Activated CD4-positive, alpha-beta T cell treated with anti-CD3 and anti-CD28 coated beads, Interleukin-2, Interleukin-4, amounts not matched to agents 100 ng/mL and 50 ng/mL, durations not matched to agents 16 hours and 8 hours (primary cell): ENCODE results near the gene MT1M.
"Not testable (repeated sequence)": the region's sequence is repeated elsewhere in the genome, so short reads cannot be mapped to it uniquely, and the experiment has no call there.

ENCODE experiments used
- DNase-seq: peaks from one replicate; pipeline ENCODE4 v3.0.0-alpha.2; 2020; ENCODE audit warnings: low spot score

Gene MT1M

DNA sequence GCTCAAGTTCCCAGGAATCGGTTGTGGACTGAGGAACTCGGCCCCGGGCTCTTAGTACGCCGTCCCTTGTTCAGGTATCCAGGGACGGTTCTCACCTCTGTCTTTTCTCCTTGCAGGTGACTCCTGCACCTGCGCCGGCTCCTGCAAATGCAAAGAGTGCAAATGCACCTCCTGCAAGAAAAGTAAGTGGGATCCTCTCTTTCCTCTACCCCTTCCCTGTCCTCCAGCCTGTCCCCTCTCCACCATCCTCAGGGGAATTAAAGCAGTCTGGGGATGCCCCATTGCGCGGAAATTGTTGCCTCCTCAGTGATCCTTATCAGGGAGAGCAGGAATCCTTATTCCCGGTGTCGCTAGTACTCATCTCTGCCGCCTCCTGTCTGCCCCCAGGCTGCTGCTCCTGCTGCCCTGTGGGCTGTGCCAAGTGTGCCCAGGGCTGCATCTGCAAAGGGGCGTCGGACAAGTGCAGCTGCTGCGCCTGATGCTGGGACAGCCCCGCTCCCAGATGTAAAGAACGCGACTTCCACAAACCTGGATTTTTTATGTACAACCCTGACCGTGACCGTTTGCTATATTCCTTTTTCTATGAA is 23.5 kb upstream of the MT1M start:
- DNase-seq: no peak

DNA sequence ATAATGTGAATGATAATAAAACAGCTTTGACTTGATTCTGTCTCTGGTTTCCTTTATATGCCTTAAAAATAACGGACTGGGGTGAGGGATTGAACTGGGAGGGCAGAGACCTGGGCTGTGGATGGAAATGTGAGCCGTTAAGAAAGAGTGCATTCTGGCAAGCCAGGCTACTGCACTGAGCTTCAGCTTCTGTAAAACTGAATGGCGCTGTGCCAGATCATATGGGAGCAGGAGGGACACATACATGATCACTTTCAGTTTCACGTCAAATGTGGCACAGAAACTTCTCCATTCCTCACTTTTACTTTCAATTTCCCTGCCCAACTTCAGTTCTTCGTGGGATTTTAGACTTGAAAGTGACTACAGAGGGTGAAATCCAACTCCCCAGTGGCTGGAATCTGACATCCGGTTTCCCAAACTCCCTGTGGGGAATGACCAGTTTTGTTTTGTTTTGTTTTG is 23.0 kb upstream of the MT1M start:
- DNase-seq: peak; percentile 85

DNA sequence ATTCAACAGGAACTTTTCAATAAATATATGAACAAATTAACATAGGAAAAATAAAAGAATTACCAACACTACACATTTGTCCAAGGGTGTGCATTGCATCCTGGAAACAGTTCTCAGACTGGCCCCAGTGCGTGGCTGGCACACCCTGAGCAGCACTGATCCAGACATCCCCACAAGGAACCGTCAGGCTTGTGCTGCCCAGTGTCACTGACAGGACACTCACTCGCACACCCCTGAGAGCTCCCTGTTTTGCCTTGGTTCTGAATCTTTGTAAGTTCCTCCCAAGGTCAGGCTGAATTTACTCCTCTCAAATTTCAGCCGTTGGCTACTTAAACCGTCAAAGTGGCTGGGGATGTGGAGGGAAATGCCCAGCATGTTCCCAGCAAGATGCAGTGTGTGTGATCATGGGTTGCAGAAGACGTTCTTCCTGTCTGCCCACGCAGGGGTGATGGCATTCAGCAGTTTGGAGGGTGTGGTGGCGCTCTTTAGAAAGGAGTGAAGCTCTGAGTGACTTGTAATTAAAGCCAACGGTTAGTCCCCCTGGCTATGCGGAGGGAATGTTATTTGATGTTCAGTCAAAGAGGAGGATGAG is 22.3 kb upstream of the MT1M start:
- DNase-seq: peak; percentile 77

DNA sequence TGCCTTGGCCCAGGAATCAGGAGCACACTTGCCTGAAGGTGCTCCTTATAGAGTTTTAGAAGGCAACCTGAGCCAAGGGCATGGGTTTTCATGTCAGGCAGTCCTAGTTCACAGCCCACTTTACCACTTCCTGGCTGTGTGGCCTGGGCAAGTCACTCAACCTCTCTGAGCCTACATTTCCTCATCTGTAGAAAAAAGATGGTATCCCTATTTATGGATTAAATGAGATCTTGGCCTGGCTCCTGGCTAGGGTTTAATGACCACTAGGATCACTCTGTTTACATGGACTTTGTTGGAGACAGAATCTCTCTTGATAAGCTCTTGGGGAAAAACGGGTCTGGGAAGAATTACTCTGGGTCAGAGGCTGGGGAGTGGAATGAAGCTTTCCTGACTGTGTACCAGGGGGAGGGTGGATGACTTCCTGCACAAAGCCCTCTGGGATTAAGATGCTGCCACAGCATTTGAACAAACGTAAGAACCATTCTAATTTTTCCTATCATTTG is 21.8 kb upstream of the MT1M start:
- peak; percentile 48 for DNase-seq

DNA sequence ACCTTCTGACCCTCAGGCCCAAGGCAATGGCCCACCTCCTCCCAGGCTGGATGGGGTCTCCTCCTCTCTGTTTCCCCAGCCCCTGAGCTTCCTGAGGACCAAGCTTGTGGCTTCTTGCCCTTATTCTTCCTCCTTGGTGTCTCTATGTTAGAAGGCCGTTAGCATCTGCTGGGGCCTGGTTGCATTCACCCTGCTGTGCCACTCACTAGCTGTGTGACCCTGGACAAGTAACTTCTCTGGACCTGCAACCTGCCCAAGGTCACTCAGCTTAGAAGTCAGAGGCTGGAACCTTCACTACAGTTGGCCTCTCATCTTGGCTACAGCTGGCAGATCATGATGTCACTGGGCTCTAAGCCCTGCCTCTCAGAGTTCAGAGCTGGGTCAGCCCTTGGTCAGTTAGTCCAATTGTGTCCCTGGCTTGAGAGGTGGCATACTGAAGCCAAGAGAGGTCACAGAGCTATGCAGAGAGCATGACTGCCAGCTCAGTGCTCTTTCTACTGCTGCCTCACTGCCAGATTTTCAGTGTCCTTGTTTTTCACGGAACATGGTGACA is 21.1 kb upstream of the MT1M start:
- DNase-seq: no peak

DNA sequence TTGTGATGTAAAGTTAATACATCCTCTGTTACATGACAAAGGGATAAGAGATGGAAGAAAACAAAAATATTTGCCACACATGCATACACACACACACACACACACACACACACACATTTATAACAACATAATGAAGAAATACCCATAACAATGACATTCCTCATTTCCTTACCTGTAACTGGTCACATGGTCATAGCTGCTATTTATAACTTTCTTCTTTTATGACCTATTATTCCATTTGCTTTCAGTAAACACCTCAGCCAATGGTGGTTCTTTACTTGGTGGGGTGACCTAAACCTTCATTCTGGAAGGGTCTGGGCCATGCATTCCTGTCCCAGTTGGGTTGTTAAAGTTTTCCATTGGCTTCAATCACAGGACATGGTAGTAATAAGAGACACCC is 18.8 kb upstream of the MT1M start:
- DNase-seq: no peak

DNA sequence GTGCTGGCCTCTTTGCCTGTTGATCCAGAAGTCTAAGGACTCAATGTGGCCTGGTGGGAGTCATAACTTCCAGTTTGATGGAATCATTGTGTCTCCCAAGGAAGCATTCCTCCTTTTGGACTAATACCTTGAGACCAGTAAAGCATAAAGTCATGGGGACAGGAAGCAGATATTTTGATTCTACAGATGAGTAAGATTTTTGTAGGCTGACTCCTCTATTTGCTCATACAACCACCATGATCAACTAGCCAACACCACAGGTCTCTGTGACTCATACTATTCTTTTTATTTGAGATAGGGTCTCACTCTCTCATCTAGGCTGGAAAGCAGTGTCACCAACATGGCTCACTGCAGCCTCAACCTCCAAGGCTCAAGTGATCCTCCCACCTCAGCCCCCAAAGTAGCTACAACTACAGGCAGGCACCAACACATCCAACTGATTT is 17.9 kb upstream of the MT1M start:
- peak; percentile 81 for DNase-seq

DNA sequence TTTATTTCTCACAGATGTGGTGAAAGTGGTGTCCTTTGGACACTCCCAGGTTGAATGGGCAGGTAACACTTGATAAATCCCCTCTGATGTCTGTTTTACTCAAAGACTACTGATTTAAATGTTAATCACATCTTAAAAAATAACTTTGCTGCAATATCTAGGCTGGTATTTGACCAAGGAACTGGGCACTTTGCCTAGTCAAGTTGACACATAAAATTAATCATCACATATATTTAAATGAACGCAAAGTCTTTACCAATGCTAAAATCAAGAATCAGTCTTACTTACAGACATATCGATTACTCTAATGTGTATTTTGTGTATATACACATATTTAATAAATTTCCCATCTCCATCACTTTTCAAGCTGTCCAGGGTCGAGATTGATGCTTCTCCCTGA is 17.1 kb upstream of the MT1M start:
- DNase-seq: no peak

DNA sequence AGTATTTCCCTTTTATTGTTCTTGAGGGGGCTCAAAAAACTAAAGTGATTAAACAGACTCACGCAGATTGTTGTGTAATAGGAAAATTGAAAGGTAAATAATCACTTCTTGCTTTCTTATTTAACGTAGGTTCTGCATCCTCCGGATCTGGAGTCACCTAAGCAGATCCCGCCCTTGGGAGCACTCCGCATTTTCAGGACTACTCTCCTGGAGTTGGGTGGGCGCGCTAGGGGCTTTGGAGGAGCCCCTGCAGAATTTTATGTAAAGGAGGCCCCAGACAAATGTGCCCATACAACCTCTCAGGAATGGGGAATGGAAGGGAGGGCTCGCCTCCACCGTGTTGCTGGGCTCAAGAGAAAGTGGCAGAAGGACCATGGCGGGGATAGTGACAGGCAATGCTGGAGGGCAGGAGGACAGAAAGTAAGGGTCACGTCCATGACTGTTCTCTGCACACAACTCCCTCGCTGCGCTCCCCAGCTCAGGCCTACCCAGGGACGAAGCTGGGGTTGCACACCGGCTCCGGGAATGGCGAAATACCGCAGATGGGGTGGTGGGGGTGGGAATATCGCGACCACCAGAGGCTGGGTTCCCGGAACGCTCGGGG is 15.7 kb upstream of the MT1M start:
- DNase-seq: no peak

DNA sequence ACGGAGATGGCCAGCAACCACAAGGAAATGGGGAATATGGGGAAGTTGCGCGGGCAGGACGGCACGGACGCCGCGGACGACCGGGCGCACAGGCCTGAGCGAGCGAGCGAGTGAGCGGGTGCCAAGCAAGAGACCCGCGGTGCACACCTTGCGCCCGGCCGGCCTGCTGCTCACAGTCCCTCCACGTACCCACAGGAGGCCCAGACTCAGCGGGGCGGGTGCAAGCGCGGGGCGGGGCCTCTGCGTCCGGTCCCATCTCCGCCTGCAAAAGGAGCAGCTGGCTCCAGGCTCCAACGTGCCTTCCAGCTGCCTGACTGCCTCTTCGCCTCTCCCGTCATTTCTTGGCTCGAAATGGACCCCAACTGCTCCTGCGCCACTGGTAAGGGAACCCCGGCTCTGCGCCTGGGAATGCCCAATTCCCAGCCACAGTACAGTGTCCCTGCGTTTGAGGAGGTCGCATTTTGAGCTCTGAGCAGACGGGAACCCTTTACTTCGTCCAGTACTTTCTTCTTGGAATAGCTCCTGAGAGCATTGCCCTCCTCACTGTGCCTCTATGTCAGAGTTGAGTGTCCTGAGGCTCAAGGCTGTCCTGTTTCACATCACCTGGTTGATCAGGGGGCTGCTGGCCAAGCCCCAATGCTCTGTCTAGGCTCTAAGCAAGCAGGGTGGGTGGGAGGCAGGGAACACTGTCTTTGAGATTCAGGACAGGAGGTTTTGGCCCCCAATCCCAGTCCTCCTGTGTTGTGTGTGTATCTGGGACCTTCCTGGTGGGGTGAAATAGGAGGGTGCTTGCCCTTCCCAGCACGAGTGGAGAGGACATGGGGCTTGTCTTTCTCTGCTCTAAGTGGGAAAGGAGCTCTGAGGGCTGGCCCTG is 15.0 kb upstream of the MT1M start:
- peak; percentile 63 for DNase-seq

DNA sequence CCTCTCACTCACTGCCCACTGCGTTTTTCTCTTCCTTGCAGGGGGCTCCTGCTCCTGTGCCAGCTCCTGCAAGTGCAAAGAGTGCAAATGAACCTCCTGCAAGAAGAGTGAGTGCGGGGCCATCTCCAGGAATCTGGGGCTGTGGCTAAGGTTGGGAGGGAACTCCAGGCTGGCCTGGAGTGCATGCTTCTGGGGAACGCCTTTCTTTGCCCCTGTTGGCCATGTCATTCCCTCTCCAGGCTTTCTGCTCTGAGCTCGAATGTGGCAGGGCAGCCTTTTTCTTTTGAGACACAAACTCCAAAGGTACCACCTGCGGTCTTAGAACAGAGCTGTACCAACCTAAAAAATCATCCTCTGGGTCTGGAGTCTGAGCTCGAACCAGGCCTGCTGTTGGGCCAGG is 14.3 kb upstream of the MT1M start:
- no peak for DNase-seq

DNA sequence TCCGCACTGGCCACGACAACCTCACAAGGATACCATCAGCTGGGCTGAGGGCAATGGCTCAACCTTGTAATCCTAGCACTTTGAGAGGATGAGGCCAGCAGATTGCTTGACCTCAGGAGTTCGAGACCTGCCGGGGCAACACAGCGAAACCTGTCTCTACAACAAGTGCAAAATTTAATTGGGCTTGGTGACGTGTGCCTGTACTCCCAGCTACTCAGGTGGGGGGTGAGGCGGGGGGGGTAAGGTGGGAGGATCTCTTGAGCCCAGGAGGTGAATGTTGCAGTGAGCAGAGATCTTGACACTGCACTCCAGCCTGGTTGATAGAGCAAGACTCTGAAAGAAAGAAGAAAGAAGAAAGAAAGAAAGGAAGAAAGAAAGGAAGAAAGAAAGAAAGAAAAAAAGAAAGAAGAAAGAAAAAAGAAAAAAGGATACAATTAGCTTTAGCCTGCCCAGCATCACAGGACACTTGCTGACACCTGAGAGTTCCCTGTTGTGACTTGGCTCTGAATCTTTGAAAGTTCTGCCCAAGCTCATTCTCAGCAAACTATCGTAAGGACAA is 12.0 kb upstream of the MT1M start:
- DNase-seq: no peak

DNA sequence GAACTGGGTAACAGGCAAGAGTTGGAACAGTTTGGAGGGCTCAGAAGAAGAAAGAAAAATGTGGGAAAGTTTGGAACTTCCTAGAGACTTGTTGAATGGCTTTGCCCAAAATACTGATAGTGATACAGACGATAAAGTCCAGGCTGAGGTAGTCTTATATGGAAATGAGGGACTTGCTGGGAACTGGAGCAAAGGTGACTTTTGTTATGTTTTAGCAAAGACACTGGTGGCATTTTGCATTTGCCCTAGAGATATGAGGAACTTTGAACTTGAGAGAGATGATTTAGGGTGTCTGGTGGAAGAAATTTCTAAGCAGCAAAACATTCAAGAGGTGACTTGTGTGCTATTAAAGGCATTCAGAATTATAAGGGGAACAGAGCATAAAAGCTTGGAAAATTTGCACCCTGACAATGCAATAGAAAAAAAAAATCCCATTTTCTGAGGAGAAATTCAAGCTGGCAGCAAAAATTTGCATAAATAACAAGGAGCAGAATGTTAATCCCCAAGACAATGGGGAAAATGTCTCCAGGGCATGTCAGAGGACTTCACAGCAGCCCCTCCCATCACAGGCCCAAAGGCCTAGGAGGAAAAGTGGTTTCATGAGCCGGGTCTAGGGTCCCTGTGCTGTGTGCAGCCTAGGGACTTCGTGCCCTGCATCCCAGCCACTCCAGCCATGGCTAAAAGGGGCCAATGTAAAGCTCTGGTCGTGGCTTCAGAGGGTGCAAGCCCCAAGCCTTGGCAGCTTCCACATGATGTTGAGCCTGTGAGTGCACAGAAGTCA is 10.6 kb upstream of the MT1M start:
- not testable (repeated sequence) for DNase-seq

DNA sequence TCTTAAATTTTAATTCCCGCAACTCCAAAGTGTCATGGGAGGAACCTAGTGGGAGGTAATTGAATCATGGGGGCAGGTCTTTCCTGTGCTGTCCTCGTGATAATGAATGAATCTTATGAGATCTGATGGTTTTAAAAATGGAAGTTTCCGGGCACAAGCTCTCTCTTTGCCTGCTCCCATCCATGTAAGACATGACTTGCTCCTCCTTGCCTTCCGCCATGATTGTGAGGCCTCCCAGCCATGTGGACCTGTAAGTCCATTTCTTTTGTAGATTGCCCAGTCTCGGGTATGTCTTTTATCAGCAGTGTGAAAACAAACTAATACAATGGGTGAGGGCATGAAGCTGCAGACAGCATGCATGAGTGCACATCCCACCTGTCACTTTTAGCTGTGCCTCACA is 9.3 kb upstream of the MT1M start:
- DNase-seq: not testable (repeated sequence)

DNA sequence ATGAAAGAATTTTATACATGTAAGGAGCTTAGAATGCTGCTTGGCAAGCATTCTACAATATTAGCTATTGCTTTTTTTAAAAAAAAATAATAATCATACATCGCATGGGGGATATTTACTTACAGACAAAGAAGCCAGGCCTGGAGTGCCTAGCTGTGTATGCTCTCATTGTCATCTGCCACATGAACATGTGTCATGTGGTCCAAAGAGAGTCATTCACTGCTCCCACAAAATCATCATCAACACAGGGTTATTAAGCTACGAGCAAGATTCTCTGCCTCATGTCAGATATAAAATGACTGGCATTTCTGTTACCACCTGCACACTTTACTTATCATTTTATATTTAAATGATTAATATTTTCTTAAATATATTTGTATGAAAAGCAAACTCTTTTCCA is 8.8 kb upstream of the MT1M start:
- no peak for DNase-seq

DNA sequence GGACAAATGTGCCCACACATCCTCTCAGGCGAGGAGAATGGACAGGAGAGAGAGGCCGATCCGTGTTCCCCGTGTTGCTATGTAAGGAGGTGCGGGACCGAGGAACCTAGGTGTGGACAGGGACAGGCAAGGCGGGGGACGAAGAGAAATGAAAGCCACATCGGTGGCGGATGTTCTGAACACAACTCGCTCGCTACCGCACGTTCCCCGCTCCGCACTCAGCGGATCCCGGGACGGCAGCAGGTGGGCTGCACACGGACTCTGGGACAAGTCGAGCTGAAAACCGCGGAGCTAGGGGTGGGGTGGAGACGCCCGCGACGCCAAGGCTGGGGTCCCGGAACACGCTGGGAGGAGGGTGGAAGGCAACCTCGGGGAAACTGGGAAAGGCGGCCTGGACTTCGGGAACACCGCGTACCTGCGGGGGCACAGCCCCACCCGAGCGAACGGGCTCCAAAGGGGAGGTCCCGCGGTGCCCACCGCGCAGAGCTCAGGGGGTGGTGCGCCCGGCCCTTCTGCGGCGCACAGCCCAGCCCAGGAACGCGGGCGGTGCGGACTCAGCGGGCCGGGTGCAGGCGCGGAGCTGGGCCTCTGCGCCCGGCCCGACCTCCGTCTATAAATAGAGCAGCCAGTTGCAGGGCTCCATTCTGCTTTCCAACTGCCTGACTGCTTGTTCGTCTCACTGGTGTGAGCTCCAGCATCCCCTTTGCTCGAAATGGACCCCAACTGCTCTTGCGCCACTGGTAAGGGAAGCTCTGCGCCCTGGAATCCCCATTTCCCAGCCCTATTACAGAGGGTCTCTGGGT is 7.1 kb upstream of the MT1M start, which contains the start of gene MT1E:
TSS of gene MT1E (plus strand) at position 642 of the 803 bp plus-strand sequence. CDS start at position 713, 71 bp downstream.
- peak; percentile 58 for DNase-seq

DNA sequence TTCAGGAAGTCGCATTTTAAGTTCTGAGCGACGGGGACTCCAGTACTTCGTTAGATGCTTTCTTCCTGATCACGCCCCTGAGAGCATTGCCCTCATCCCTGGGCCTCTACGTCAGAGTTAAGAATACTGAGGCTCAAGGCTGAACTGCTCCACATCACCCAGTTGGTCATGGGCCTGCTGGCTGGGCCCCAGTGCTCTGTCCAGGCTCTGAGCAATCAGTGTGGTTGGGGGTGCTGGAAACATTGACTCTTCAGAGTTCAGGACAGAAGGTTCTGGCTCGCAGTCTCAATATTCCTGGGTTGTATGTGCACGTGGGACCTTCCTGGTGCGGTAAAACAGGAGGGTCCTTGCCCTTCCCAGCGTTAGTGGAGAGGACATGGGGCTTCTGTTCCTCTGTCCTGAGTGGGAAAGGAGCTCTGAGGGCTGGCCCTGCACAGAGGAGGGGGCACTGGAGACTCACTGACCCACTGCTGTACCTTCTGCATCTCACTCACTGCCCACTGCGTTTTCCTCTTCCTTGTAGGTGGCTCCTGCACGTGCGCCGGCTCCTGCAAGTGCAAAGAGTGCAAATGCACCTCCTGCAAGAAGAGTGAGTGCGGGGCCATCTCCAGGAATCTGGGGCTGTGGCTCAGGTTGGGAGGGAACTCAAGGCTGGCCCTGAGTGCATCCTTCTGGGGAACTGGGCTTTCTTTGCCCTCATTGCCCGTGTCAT is 6.4 kb upstream of the MT1M start:
- no peak for DNase-seq

DNA sequence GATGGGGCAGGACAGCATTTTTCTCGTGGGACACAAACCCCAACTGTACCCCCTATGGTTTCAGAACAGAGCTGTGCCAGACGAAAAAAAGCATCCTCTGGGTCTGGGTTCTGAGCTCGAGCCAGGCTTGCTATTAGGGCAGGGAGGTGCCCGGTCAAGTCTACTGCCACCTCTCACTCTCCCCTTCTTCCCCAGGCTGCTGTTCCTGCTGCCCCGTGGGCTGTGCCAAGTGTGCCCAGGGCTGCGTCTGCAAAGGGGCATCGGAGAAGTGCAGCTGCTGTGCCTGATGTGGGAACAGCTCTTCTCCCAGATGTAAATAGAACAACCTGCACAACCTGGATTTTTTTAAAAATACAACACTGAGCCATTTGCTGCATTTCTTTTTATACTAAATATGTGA is 5.8 kb upstream of the MT1M start:
- DNase-seq: no peak
